Left cardiac atrium (tissue), 4 donors: ENCODE measurements around the gene MRLN. TPM values are rescaled to one million over a fixed set of nuclear protein-coding genes. Genes with fewer than 3 reads are reported as not detected.
"Not testable (repeated sequence)": the region's sequence is repeated elsewhere in the genome, so short reads cannot be mapped to it uniquely, and the experiment has no call there.

ENCODE experiments used
- ATAC-seq, 2 donors: fragments of 200-7000 bp; cut with Tn5 transposase; one replicate each; pipeline ENCODE4 v1.9.1; 2020; ENCODE audit warnings: mild to moderate bottlenecking in 2 of 2, moderate library complexity in 2 of 2
- DNase-seq: peaks from one replicate; pipeline ENCODE4 v3.0.0-alpha.2; 2020
- intact Hi-C, 2 donors: fragments of 100-400 bp; cut with DNase I; formaldehyde crosslinking; loops; one replicate each; pipeline versions ENCODE4 v1.14.1 to v1.15.1; 2022 to 2023
- long read RNA-seq: library from polyadenylated mRNA; unstranded; transcript quantifications from one replicate; pipeline ENCODE4 v2.0.0, GENCODE V29; 2021
- total RNA-seq, 2 donors: library from RNA; stranded (reverse); fragmentation: NEBNext Ultra II Directional; extraction: Animal tissue kit (Norgen Biotek cat#: 25700); gene quantifications; one replicate each; pipeline ENCODE4 v1.2.1, GENCODE V29; 2021
- donor health status: DM: no; HTN: yes; CAD: no.
- donor health status: DM: no; HTN: yes; CAD: no; lungs with severe emphysema.
- donor health status: DM: yes; HTN: yes; CAD: no.
- donor health status: Dilated cardiomyopathy.

MRLN gene
- not detected for total RNA-seq
- long read RNA-seq = 0 reads

- no peak for ATAC-seq
- intact Hi-C loops = no loop called here
These were observed at the start of gene MRLN for GRCh38 chr10:59753267-59753666. TSS of gene MRLN (minus strand) at chr10:59753455.

GRCh38 chr10:59801171-59801570 is 47.9 kb upstream of the MRLN start:
- ATAC-seq = no peak
- DNase-seq = no peak
- intact Hi-C loops = no loop called here

More at GRCh38 chr10:59753267-59753666, at the start of gene MRLN:
- DNase-seq = no peak

GRCh38 chr10:59799421-59799820 is 46.2 kb upstream of the MRLN start:
- DNase-seq = no peak
- intact Hi-C loops = no loop called here
- no peak for ATAC-seq

GRCh38 chr10:59793919-59794318 is 40.7 kb upstream of the MRLN start:
- intact Hi-C loops = no loop called here
- ATAC-seq (no peak), DNase-seq (no peak)

GRCh38 chr10:59792812-59793211 is 39.6 kb upstream of the MRLN start:
- intact Hi-C loops = no loop called here
- ATAC-seq (no peak), DNase-seq (no peak)

- DNase-seq (no peak), ATAC-seq (no peak)
- intact Hi-C loops = no loop called here
These were observed 38.3 kb upstream of the MRLN start for GRCh38 chr10:59791601-59792000.

GRCh38 chr10:59790080-59790479 is 36.8 kb upstream of the MRLN start:
- ATAC-seq, intact Hi-C loops, DNase-seq: not testable (repeated sequence)

- DNase-seq, intact Hi-C loops: not testable (repeated sequence)
- ATAC-seq = peak; percentile 83 to 87
These were observed 35.7 kb upstream of the MRLN start for GRCh38 chr10:59788914-59789313.

- ATAC-seq, intact Hi-C loops, DNase-seq: not testable (repeated sequence)
These were observed 33.8 kb upstream of the MRLN start for GRCh38 chr10:59787032-59787431.

- DNase-seq, ATAC-seq, intact Hi-C loops: not testable (repeated sequence)
These were observed 32.2 kb upstream of the MRLN start for GRCh38 chr10:59785476-59785875.

GRCh38 chr10:59781511-59781910 is 28.3 kb upstream of the MRLN start:
- ATAC-seq (no peak), DNase-seq (no peak)
- intact Hi-C loops = no loop called here

GRCh38 chr10:59779756-59780533 is 26.7 kb upstream of the MRLN start:
- ATAC-seq = peak; percentile 30 to 94
- DNase-seq = no peak
- intact Hi-C loops = no loop called here

GRCh38 chr10:59774451-59774850 is 21.2 kb upstream of the MRLN start:
- DNase-seq (no peak), ATAC-seq (no peak)
- intact Hi-C loops = no loop called here

GRCh38 chr10:59773088-59773487 is 19.8 kb upstream of the MRLN start:
- ATAC-seq (no peak), DNase-seq (no peak)
- intact Hi-C loops = no loop called here

- no peak for ATAC-seq
- intact Hi-C loops = no loop called here
- DNase-seq = no peak
These were observed 18.0 kb upstream of the MRLN start for GRCh38 chr10:59771162-59771807.

- DNase-seq = no peak
- intact Hi-C loops = no loop called here
- ATAC-seq = no peak
These were observed 17.4 kb upstream of the MRLN start for GRCh38 chr10:59770689-59771088.

- DNase-seq (no peak), ATAC-seq (no peak)
- intact Hi-C loops = no loop called here
These were observed 9.2 kb upstream of the MRLN start for GRCh38 chr10:59762505-59762904.

GRCh38 chr10:59757966-59758365 is 4.7 kb upstream of the MRLN start:
- ATAC-seq = no peak
- intact Hi-C loops = no loop called here

GRCh38 chr10:59754951-59755350 is 1.7 kb upstream of the MRLN start:
- DNase-seq = no peak
- intact Hi-C loops = no loop called here
- ATAC-seq = no peak

More at GRCh38 chr10:59757966-59758365, 4.7 kb upstream of the MRLN start:
- DNase-seq = no peak

- intact Hi-C loops = no loop called here
- DNase-seq (no peak), ATAC-seq (no peak)
These were observed 846 bp downstream of the MRLN start for GRCh38 chr10:59752278-59752940.
